Astrocyte (in vitro differentiated cells and primary cell): ENCODE measurements around the gene KDM3B.

Source experiments
- EZH2 ChIP-seq: IDR thresholded peaks from 2 replicates; pipeline ENCODE4 v1.6.1; 2012; ENCODE audit warnings: mild to moderate bottlenecking, low read length, inconsistent platforms; ENCODE audit not compliant: insufficient read depth
- TF ChIP-seq, protein P1 (sequence below): IDR thresholded peaks from 2 replicates; pipeline ENCODE4 v1.5.1; 2011; ENCODE audit warnings: low read depth, mild to moderate bottlenecking, inconsistent platforms, low read length, moderate library complexity; ENCODE audit not compliant: insufficient read depth

DNA sequence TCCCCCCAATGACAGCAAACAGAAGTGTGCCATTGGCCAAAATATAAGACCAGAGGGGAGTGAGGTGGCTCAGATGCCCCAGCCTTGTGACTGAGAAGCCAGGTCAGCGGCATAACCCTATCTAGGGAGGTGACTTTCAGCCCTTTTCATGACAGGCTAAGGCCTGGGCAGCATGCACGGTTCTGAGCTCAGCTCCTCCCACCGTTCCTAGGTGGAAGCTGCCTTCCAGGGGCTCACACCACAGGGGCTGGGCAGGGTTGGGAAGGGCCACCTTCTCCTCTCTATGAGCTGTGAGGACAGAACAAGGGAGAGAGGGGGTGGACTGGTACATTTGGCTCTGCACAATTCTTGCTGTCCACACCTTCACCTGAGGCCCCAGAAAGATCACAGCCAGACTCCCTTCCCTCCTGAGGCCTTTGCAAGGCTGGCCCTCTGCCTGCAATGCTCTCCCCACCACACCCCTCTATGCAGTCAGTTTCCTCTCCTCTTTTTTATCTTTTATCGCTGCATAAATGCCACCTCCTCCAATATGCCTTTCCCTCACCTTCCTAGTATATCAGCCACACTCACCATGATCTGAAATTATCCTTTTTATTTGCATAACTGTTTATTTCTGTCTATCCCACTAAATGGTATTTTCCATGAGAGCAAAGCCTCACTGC is 107.7 kb downstream of the KDM3B start:
- TF ChIP-seq, protein P1, sequence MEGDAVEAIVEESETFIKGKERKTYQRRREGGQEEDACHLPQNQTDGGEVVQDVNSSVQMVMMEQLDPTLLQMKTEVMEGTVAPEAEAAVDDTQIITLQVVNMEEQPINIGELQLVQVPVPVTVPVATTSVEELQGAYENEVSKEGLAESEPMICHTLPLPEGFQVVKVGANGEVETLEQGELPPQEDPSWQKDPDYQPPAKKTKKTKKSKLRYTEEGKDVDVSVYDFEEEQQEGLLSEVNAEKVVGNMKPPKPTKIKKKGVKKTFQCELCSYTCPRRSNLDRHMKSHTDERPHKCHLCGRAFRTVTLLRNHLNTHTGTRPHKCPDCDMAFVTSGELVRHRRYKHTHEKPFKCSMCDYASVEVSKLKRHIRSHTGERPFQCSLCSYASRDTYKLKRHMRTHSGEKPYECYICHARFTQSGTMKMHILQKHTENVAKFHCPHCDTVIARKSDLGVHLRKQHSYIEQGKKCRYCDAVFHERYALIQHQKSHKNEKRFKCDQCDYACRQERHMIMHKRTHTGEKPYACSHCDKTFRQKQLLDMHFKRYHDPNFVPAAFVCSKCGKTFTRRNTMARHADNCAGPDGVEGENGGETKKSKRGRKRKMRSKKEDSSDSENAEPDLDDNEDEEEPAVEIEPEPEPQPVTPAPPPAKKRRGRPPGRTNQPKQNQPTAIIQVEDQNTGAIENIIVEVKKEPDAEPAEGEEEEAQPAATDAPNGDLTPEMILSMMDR = no peak
- TF ChIP-seq EZH2 = no peak
